Esophagus muscularis mucosa (tissue), 4 donors: ENCODE measurements around the gene LSM3. TPM values are rescaled to one million over a fixed set of nuclear protein-coding genes. Genes with fewer than 3 reads are reported as not detected.

ENCODE experiments used
- DNase-seq: peaks from one replicate; pipeline ENCODE4 v3.0.0-alpha.2; 2017; ENCODE audit errors: extremely low spot score
- H3K27ac ChIP-seq, 4 donors: fragments of 200-600 bp; sonication (generic); replicated peaks in 1 of 4; 1 replicate in 3 of 4; 2 replicates in 1 of 4; pipeline ENCODE4 v1.5.1; 2016 to 2019; ENCODE audit warnings: mild to moderate bottlenecking in 1 of 4
- H3K27me3 ChIP-seq, 4 donors: fragments of 200-600 bp; sonication (generic); one replicate each; pipeline versions ENCODE4 v1.5.1 to v1.6.0; 2016 to 2019
- H3K36me3 ChIP-seq, 4 donors: fragments of 200-600 bp; sonication (generic); one replicate each; pipeline ENCODE4 v1.5.1; 2016 to 2019
- H3K4me1 ChIP-seq, 4 donors: fragments of 200-600 bp; sonication (generic); one replicate each; pipeline ENCODE4 v1.5.1; 2016 to 2019
- H3K4me3 ChIP-seq, 4 donors: fragments of 200-600 bp; sonication (generic); 1 replicate in 2 of 4; 2 replicates in 2 of 4; pipeline ENCODE4 v1.5.1; 2016 to 2019; ENCODE audit warnings: mild to moderate bottlenecking in 4 of 4, moderate library complexity in 1 of 4
- H3K9me3 ChIP-seq, 4 donors: fragments of 200-600 bp; sonication (generic); 1 replicate in 3 of 4; 2 replicates in 1 of 4; pipeline ENCODE4 v1.5.1; 2016 to 2019
- EP300 ChIP-seq: sonication (generic); formaldehyde crosslinking; IDR thresholded peaks from one replicate; pipeline ENCODE4 v1.6.1; 2017; ENCODE audit warnings: antibody characterized with exemption
- POLR2A ChIP-seq: fragments of 450-650 bp; IDR thresholded peaks from one replicate; pipeline ENCODE4 v1.6.1; 2017; ENCODE audit warnings: antibody characterized with exemption, moderate library complexity, mild to moderate bottlenecking, low read depth
- POLR2AphosphoS5 ChIP-seq, 2 donors: sonication (generic); formaldehyde crosslinking; IDR thresholded peaks; one replicate each; pipeline ENCODE4 v1.6.1; 2017; ENCODE audit warnings: antibody characterized with exemption in 2 of 2
- WGBS: methylation state at CpG from one replicate; pipeline ENCODE4 v1.1.5; 2018; 5-methylcytosine and 5-hydroxymethylcytosine counted together
- intact Hi-C: fragments of 100-400 bp; cut with DNase I; formaldehyde crosslinking; loops from one replicate; pipeline ENCODE4 v1.15.1; 2023
- total RNA-seq, 4 donors: library from RNA; depleted of rRNA; stranded (reverse); fragments of >200 nt; gene quantifications; one replicate each; pipeline versions ENCODE4 v1.1.0 to v1.2.1, GENCODE V29; 2016
- TF ChIP-seq, protein P1 (sequence below), 3 experiments: fragments of 200-600 bp in 2 of 3; fragments of 450-650 bp in 1 of 3; sonication (generic) in 2 of 3; IDR thresholded peaks; one replicate each; pipeline ENCODE4 v1.5.1; 2017 to 2019; ENCODE audit warnings: antibody characterized with exemption in 3 of 3, mild to moderate bottlenecking in 2 of 3, moderate library complexity in 1 of 3

LSM3 gene
- total RNA-seq, 4 donors from 2014 or later, result 8.0 to 12.0 (median 9.6) TPM

- Histone ChIP-seq H3K4me1 (peaks cover 52 to 83% (median 78%) of the 10 kb centered on the region in 4 donors), H3K9me3 (no peaks in the 10 kb centered on the region), H3K4me3 (peak overlapping the region in 2 of 4 donors; percentile 34), H3K27me3 (no peaks in the 10 kb centered on the region), H3K27ac (peak overlapping the region; percentile 86 to 92 (median 90)), H3K36me3 (peaks cover 23 to 70% (median 64%) of the 10 kb centered on the region in 4 donors)
- DNase-seq, result no peak
- TF ChIP-seq POLR2A, result no peak
- TF ChIP-seq POLR2AphosphoS5 (IDR thresholded peaks at IDR 0.05), result no peak
- TF ChIP-seq, protein P1, sequence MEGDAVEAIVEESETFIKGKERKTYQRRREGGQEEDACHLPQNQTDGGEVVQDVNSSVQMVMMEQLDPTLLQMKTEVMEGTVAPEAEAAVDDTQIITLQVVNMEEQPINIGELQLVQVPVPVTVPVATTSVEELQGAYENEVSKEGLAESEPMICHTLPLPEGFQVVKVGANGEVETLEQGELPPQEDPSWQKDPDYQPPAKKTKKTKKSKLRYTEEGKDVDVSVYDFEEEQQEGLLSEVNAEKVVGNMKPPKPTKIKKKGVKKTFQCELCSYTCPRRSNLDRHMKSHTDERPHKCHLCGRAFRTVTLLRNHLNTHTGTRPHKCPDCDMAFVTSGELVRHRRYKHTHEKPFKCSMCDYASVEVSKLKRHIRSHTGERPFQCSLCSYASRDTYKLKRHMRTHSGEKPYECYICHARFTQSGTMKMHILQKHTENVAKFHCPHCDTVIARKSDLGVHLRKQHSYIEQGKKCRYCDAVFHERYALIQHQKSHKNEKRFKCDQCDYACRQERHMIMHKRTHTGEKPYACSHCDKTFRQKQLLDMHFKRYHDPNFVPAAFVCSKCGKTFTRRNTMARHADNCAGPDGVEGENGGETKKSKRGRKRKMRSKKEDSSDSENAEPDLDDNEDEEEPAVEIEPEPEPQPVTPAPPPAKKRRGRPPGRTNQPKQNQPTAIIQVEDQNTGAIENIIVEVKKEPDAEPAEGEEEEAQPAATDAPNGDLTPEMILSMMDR (IDR thresholded peaks at IDR 0.05), result no peak
- TF ChIP-seq EP300, result no peak
- WGBS, result 75% methylated on average over 9 of the region's 9 CpGs
- intact Hi-C loops, result no loop called here
Measured at GRCh38 chr3:14145236-14145635, 33.4 kb upstream of the LSM3 start.

- H3K9me3 ChIP-seq, result no peaks in the 10 kb centered on the region
- H3K36me3 ChIP-seq, result peaks cover 21 to 68% (median 62%) of the 10 kb centered on the region in 4 donors
- TF ChIP-seq POLR2AphosphoS5 (IDR thresholded peaks at IDR 0.05) (no peak), POLR2A (no peak), EP300 (no peak)
- TF ChIP-seq, protein P1 (IDR thresholded peaks at IDR 0.05), result no peak
- intact Hi-C loops, result no loop called here
- H3K27me3 ChIP-seq, result no peaks in the 10 kb centered on the region
- H3K4me3 ChIP-seq, result no peak overlapping the region
- DNase-seq, result no peak
- H3K4me1 ChIP-seq, result peaks cover 52 to 79% (median 75%) of the 10 kb centered on the region in 4 donors
- 87% methylated on average over 6 of the region's 10 CpGs for WGBS
- H3K27ac ChIP-seq, result peak overlapping the region; percentile 86 to 92 (median 90)
Measured at GRCh38 chr3:14145670-14146380, 32.8 kb upstream of the LSM3 start.

- Histone ChIP-seq H3K9me3 (no peaks in the 10 kb centered on the region), H3K36me3 (peaks cover 19 to 68% (median 61%) of the 10 kb centered on the region in 4 donors), H3K4me1 (peaks cover 50 to 72% (median 68%) of the 10 kb centered on the region in 4 donors), H3K27ac (peak overlapping the region; percentile 86 to 92 (median 90)), H3K27me3 (no peaks in the 10 kb centered on the region), H3K4me3 (no peak overlapping the region)
- intact Hi-C loops, result no loop called here
- WGBS, result 96% methylated on average over 7 of the region's 10 CpGs
- DNase-seq, result no peak
- TF ChIP-seq, protein P1 (IDR thresholded peaks at IDR 0.05), result no peak
- TF ChIP-seq POLR2AphosphoS5 (IDR thresholded peaks at IDR 0.05), result peak in 1 of 2 donors; percentile 22
Measured at GRCh38 chr3:14146381-14147065, 32.1 kb upstream of the LSM3 start.

DNA sequence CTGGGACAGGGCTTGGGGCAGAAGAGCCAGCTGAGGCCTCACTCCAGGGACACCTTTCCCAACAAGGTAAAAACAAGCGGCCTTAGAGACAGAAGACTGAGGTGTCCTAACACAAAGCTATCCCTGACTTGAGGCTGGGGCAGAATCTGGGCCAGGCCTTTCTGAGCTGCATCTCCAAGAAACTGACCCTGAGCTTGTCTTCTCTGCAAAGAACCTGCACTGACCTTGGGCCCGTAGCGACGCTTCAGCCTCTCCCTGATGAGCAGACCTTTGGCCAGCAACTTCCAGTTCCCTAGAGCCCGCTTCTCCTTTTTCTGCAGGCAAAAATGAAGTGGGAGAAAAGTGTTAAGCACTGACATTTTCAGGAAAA is 31.6 kb upstream of the LSM3 start:
- intact Hi-C loops, result no loop called here
- DNase-seq, result no peak
- H3K4me1 ChIP-seq, result peaks cover 46 to 66% (median 63%) of the 10 kb centered on the region in 4 donors
- no peak overlapping the region for H3K4me3 ChIP-seq
- peak overlapping the region; percentile 86 to 92 (median 90) for H3K27ac ChIP-seq
- no peaks in the 10 kb centered on the region for H3K27me3 ChIP-seq
- no peaks in the 10 kb centered on the region for H3K9me3 ChIP-seq
- 87% methylated on average over 4 of the region's 5 CpGs for WGBS
- peaks cover 14 to 68% (median 61%) of the 10 kb centered on the region in 4 donors for H3K36me3 ChIP-seq
- TF ChIP-seq, protein P1 (IDR thresholded peaks at IDR 0.05), result no peak
- TF ChIP-seq EP300 (no peak), POLR2AphosphoS5 (IDR thresholded peaks at IDR 0.05) (no peak), POLR2A (no peak)
